GM12878 (cell line): Measurements from ENCODE around the gene PGBD4. TPM values are rescaled to one million over a fixed set of nuclear protein-coding genes. Genes with fewer than 3 reads are reported as not detected.

Source experiments
- CBX5 ChIP-seq: sonication (generic); IDR thresholded peaks from 2 replicates; pipeline ENCODE4 v1.6.1; 2016; ENCODE audit warnings: low read depth, moderate library complexity, mild to moderate bottlenecking, inconsistent platforms
- CEBPB ChIP-seq, 2 experiments: fragments of 150-350 bp in 1 of 2; IDR thresholded peaks; 2 replicates each; pipeline ENCODE4 v1.6.1; 2012 to 2014; ENCODE audit warnings: low read depth in 2 of 2, low read length in 2 of 2, borderline replicate concordance in 1 of 2, inconsistent platforms in 1 of 2
- CREM ChIP-seq: IDR thresholded peaks from 2 replicates; pipeline ENCODE4 v1.6.1; 2014; ENCODE audit warnings: antibody characterized with exemption, low read depth
- E2F8 ChIP-seq: fragments of 450-650 bp; IDR thresholded peaks from 2 replicates; pipeline ENCODE4 v1.6.1; 2018; ENCODE audit warnings: mild to moderate bottlenecking, low read depth, moderate library complexity; ENCODE audit not compliant: partially characterized antibody
- E4F1 ChIP-seq: fragments of 450-650 bp; IDR thresholded peaks from 2 replicates; pipeline ENCODE4 v1.6.1; 2018; ENCODE audit warnings: borderline replicate concordance, mild to moderate bottlenecking; ENCODE audit not compliant: partially characterized antibody
- ETV6 ChIP-seq, 2 experiments: fragments of 450-650 bp in 1 of 2; IDR thresholded peaks in 1 of 2; conservative IDR thresholded peaks in 1 of 2; 2 replicates each; pipeline ENCODE4 v1.6.1; 2014; ENCODE audit warnings: antibody characterized with exemption in 1 of 2, borderline replicate concordance in 1 of 2, low read depth in 1 of 2, mild to moderate bottlenecking in 1 of 2, moderate library complexity in 1 of 2
- FOXM1 ChIP-seq: IDR thresholded peaks from 2 replicates; pipeline ENCODE4 v1.6.1; 2012; ENCODE audit warnings: low read depth, mild to moderate bottlenecking, inconsistent platforms, low read length, moderate library complexity
- MXI1 ChIP-seq: fragments of 150-350 bp; IDR thresholded peaks from 2 replicates; pipeline ENCODE4 v1.6.1; 2011; ENCODE audit warnings: low read depth, mild to moderate bottlenecking, inconsistent platforms, low read length, improper control_type of control experiment
- NFXL1 ChIP-seq: fragments of 450-650 bp; IDR thresholded peaks from 2 replicates; pipeline ENCODE4 v1.6.1; 2017; ENCODE audit warnings: antibody characterized with exemption, mild to moderate bottlenecking, borderline replicate concordance
- NR2C1 ChIP-seq: fragments of 450-650 bp; IDR thresholded peaks from 2 replicates; pipeline ENCODE4 v1.6.1; 2017; ENCODE audit warnings: antibody characterized with exemption, mild to moderate bottlenecking, moderate library complexity
- SMC3 ChIP-seq: IDR thresholded peaks from 2 replicates; pipeline ENCODE4 v1.6.1; 2011; ENCODE audit warnings: low read length, improper control_type of control experiment, borderline replicate concordance
- SP1 ChIP-seq: IDR thresholded peaks from one replicate; pipeline ENCODE4 v1.6.1; 2011; ENCODE audit warnings: low read depth, low read length
- TCF3 ChIP-seq: IDR thresholded peaks from 2 replicates; pipeline ENCODE4 v1.6.1; 2012; ENCODE audit warnings: low read depth, mild to moderate bottlenecking, low read length, borderline replicate concordance; ENCODE audit not compliant: insufficient read depth
- ZBTB33 ChIP-seq: fragments of 450-650 bp; IDR thresholded peaks from 2 replicates; pipeline ENCODE4 v1.6.1; 2017; ENCODE audit warnings: mild to moderate bottlenecking
- ZNF384 ChIP-seq: IDR thresholded peaks from 2 replicates; pipeline ENCODE4 v1.6.1; 2012; ENCODE audit warnings: low read depth, mild to moderate bottlenecking, low read length, improper control_type of control experiment, borderline replicate concordance
- ZNF687 ChIP-seq: fragments of 450-650 bp; IDR thresholded peaks from 2 replicates; pipeline ENCODE4 v1.6.1; 2017; ENCODE audit warnings: mild to moderate bottlenecking, moderate library complexity
- polyA plus RNA-seq, 11 experiments: library from polyadenylated mRNA; depleted of rRNA in 4 of 11; unstranded in 6 of 11; stranded (reverse) in 5 of 11; fragments of >200 nt; fragmentation: Nextera tagmentation in 4 of 11; fragmentation: Illumina TruSeq in 1 of 11; extraction: Ambion mirVana in 4 of 11; extraction: Trizol in 1 of 11; gene quantifications; 1 replicate in 1 of 11; 2 replicates in 10 of 11; pipeline versions ENCODE4 v1.2.1 to v1.2.3, GENCODE V29; 2011 to 2016; ENCODE audit warnings: inconsistent platforms in 2 of 11, missing spikeins in 2 of 11, low read depth in 1 of 11
- total RNA-seq, 4 experiments: library from RNA; depleted of rRNA in 3 of 4; stranded (reverse); fragments of >200 nt in 3 of 4; fragmentation: Illumina TruSeq in 1 of 4; extraction: Trizol in 1 of 4; gene quantifications; 2 replicates each; pipeline versions ENCODE4 v1.2.1 to v1.2.3, GENCODE V29; 2013 to 2021

PGBD4 gene
- total and polyA plus RNA-seq, 10 of the 15 experiments (the other 5 are each of a cell fraction or from before 2014, with no cell fraction given): 1.2 to 5.8 (median 2.8) TPM

- peak; percentile 19; the same call in 1 of the 2 replicates for TF ChIP-seq ZNF687
- TF ChIP-seq CEBPB (IDR thresholded peaks at IDR 0.05; ENCODE audit: borderline replicate concordance in 1 of 2, low read depth in 2 of 2, low read length in 2 of 2): peak in 1 of 2 experiments; percentile 22; a peak in 1 of 4 replicates
- no peak for TF ChIP-seq ZNF384
- peak; percentile 90 for TF ChIP-seq E4F1
- peak; percentile 96 for TF ChIP-seq E2F8
- no peak for TF ChIP-seq NFXL1
- peak; percentile 56 for TF ChIP-seq SP1
- no peak for TF ChIP-seq ZBTB33
- TF ChIP-seq MXI1: peak; percentile 96
- TF ChIP-seq FOXM1: no peak
- TF ChIP-seq SMC3: no peak
- peak; percentile 99 for TF ChIP-seq CREM
- TF ChIP-seq NR2C1: peak; percentile 85
- TF ChIP-seq CBX5: 0 out of 2 replicates have a peak, but pooled peaks have one; percentile 55
- TF ChIP-seq ETV6 (conservative IDR thresholded peaks at IDR 0.05 in 1 of 2, IDR thresholded peaks at IDR 0.05 in 1 of 2; ENCODE audit: borderline replicate concordance in 1 of 2, low read depth in 1 of 2): peak; percentile 98 to 99
- TF ChIP-seq TCF3: 0 out of 2 replicates have a peak, but pooled peaks have one; percentile 17
Observed at GRCh38 chr15:34101366-34102174, at the start of gene PGBD4, which contains the start of gene EMC7 (continued).
